ENCODE data around the gene POLR2M.

- no peak for TF ChIP-seq EP300 (conservative IDR thresholded peaks at IDR 0.05; ENCODE audit: poor library complexity, severe bottlenecking)
- no peak for TF ChIP-seq RAD21 (conservative IDR thresholded peaks at IDR 0.05)
- TF ChIP-seq CTCF (IDR thresholded peaks at IDR 0.05; ENCODE audit: poor library complexity, severe bottlenecking): no peak
- no peak for TF ChIP-seq POLR2AphosphoS5 (IDR thresholded peaks at IDR 0.05)
- no peak for TF ChIP-seq TAF1 (IDR thresholded peaks at IDR 0.05; ENCODE audit: low read depth)
- TF ChIP-seq EZH2 (IDR thresholded peaks at IDR 0.05; ENCODE audit: borderline replicate concordance, insufficient read depth, low read length, poor library complexity, severe bottlenecking): no peak
- TF ChIP-seq REST (IDR thresholded peaks at IDR 0.05; ENCODE audit: borderline replicate concordance): no peak
- TF ChIP-seq MXI1 (conservative IDR thresholded peaks at IDR 0.05; ENCODE audit: poor library complexity, severe bottlenecking): no peak
Observed at GRCh38 chr15:57720867-57721266, 14.4 kb downstream of the POLR2M start.
